Activated T-cell treated with anti-CD3 and anti-CD28 coated beads, Interleukin-2, amount 50 U/mL, for 4 hours (primary cell): Measurements from ENCODE around the gene TUBA4B. TPM values are rescaled to one million over a fixed set of nuclear protein-coding genes. Genes with fewer than 3 reads are reported as not detected.
"Not testable (repeated sequence)": the region's sequence is repeated elsewhere in the genome, so short reads cannot be mapped to it uniquely, and the experiment has no call there.

ENCODE experiments used
- ATAC-seq, 2 donors: fragments of 200-7000 bp; cut with Tn5 transposase; one replicate each; pipeline ENCODE4 v1.10.0; 2021
- DNase-seq: peaks from one replicate; pipeline ENCODE4 v3.0.0-alpha.2; 2020
- H3K27me3 Mint-ChIP-seq: one replicate; pipeline ENCODE4 v1.8.0; 2021; ENCODE audit warnings: low read depth, mixed read lengths
- H3K36me3 Mint-ChIP-seq: one replicate; pipeline ENCODE4 v1.8.0; 2022; ENCODE audit warnings: mixed read lengths; ENCODE audit not compliant: insufficient read depth
- H3K4me1 Mint-ChIP-seq: one replicate; pipeline ENCODE4 v1.8.0; 2021; ENCODE audit warnings: low read depth, mixed read lengths
- H3K4me3 Mint-ChIP-seq: one replicate; pipeline ENCODE4 v1.8.0; 2021; ENCODE audit warnings: mild to moderate bottlenecking, moderate library complexity, mixed read lengths
- H3K9me3 Mint-ChIP-seq: one replicate; pipeline ENCODE4 v1.8.0; 2021; ENCODE audit warnings: mixed read lengths
- total RNA-seq, 3 donors: library from RNA; stranded (reverse); gene quantifications; one replicate each; pipeline ENCODE4 v1.2.1, GENCODE V29; 2021

The TUBA4B gene
- total RNA-seq, 3 donors from 2014 or later, result not detected

- H3K9me3 Mint-ChIP-seq, DNase-seq, H3K4me3 Mint-ChIP-seq, H3K4me1 Mint-ChIP-seq, H3K36me3 Mint-ChIP-seq, ATAC-seq: not testable (repeated sequence)
- H3K27me3 Mint-ChIP-seq, result peaks cover 38% of the 10 kb centered on the region
Measured at GRCh38 chr2:219312683-219313263, 59.7 kb downstream of the TUBA4B start.

- Mint-ChIP-seq H3K36me3 (no peaks in the 10 kb centered on the region), H3K9me3 (no peaks in the 10 kb centered on the region), H3K4me3 (no peak overlapping the region), H3K4me1 (no peaks in the 10 kb centered on the region), H3K27me3 (peaks cover 22% of the 10 kb centered on the region)
- ATAC-seq (no peak), DNase-seq (no peak)
Measured at GRCh38 chr2:219314804-219315468, 61.9 kb downstream of the TUBA4B start.

Other genes with a start within 250 kb of the TUBA4B start
- gene CFAP65, start 211.7 kb upstream of the TUBA4B start, total RNA-seq, result not detected
- under 1 TPM in 1 of 3 donors, not detected in 2; 0.28 TPM for gene IHH, start 192.3 kb upstream of the TUBA4B start, total RNA-seq
- gene NHEJ1, start 92.4 kb upstream of the TUBA4B start, total RNA-seq, result 10 to 100 TPM; 26.5 to 33.3 (median 30.1) TPM
- under 1 TPM; 0.71 to 0.89 (median 0.84) TPM for gene SLC23A3, start 83.2 kb upstream of the TUBA4B start, total RNA-seq
- gene CNPPD1, start 76.3 kb upstream of the TUBA4B start, total RNA-seq, result 10 to 100 TPM; 66.8 to 78.9 (median 72.7) TPM
- 10 to 100 TPM; 55.0 to 63.1 (median 62.7) TPM for gene RETREG2, start 75.0 kb upstream of the TUBA4B start, total RNA-seq
- gene ZFAND2B, start 46.5 kb upstream of the TUBA4B start, total RNA-seq, result 10 to 100 TPM; 27.0 to 35.3 (median 31.7) TPM
- 10 to 100 TPM; 14.8 to 17.2 (median 15.4) TPM for gene ABCB6, start 34.3 kb upstream of the TUBA4B start, total RNA-seq
- 10 to 100 TPM; 29.7 to 31.4 (median 31.4) TPM for gene ATG9A, start 23.6 kb upstream of the TUBA4B start, total RNA-seq
- gene ANKZF1, start 23.4 kb upstream of the TUBA4B start, total RNA-seq, result 10 to 100 TPM; 40.8 to 52.1 (median 45.5) TPM
- 1 to 10 TPM; 2.3 to 3.2 (median 3.0) TPM for gene GLB1L, start 7.8 kb upstream of the TUBA4B start, total RNA-seq
- gene STK16, start 7.8 kb upstream of the TUBA4B start, total RNA-seq, result 10 to 100 TPM; 19.1 to 21.3 (median 21.0) TPM
- gene TUBA4A, start 675 bp downstream of the TUBA4B start, total RNA-seq, result 100 to 1,000 TPM; 167 to 201 (median 190) TPM
- gene DNAJB2, start 26.1 kb downstream of the TUBA4B start, total RNA-seq, result 10 to 100 TPM; 28.2 to 33.9 (median 30.9) TPM
- under 1 TPM in 1 of 3 donors, not detected in 2; 0.19 TPM for gene PTPRN, start 56.2 kb downstream of the TUBA4B start, total RNA-seq
- gene RESP18, start 79.5 kb downstream of the TUBA4B start, total RNA-seq, result not detected
- gene DNPEP, start 134.7 kb downstream of the TUBA4B start, total RNA-seq, result 100 to 1,000 TPM; 187 to 222 (median 221) TPM
- under 1 TPM; 0.49 to 0.61 (median 0.58) TPM for gene DES, start 165.1 kb downstream of the TUBA4B start, total RNA-seq
- 1 to 10 TPM in 1 of 3 donors, under 1 TPM in 2; 0.74 to 2.1 (median 0.79) TPM for gene SPEG, start 181.6 kb downstream of the TUBA4B start, total RNA-seq
- gene GMPPA, start 245.6 kb downstream of the TUBA4B start, total RNA-seq, result 10 to 100 TPM; 36.8 to 47.9 (median 46.7) TPM